H1 (cell line): Measurements from ENCODE around the gene TTC22.

ENCODE experiments used
- CHD1 ChIP-seq: IDR thresholded peaks from 2 replicates; pipeline ENCODE4 v1.6.1; 2012; ENCODE audit warnings: low read depth, low read length, improper control_type of control experiment
- CTCF ChIP-seq, 3 experiments: IDR thresholded peaks; 1 replicate in 2 of 3; 2 replicates in 1 of 3; pipeline versions ENCODE4 v1.5.1 to v1.6.1; 2011; ENCODE audit warnings: low read length in 3 of 3, mild to moderate bottlenecking in 3 of 3, inconsistent platforms in 2 of 3, low read depth in 1 of 3, moderate library complexity in 1 of 3; ENCODE audit not compliant: insufficient read depth in 1 of 3; ENCODE audit errors: control extremely low read depth in 1 of 3
- GABPA ChIP-seq: IDR thresholded peaks from 2 replicates; pipeline ENCODE4 v1.6.1; 2011; ENCODE audit warnings: mild to moderate bottlenecking, low read length, moderate library complexity, borderline replicate concordance; ENCODE audit not compliant: insufficient read depth
- KDM1A ChIP-seq: fragments of 200-600, 300-600 bp; sonication (generic); IDR thresholded peaks from 2 replicates; pipeline ENCODE4 v1.7.1; 2016; ENCODE audit warnings: mild to moderate bottlenecking, low read length, borderline replicate concordance
- POLR2A ChIP-seq, 2 experiments: IDR thresholded peaks; 1 replicate in 1 of 2; 2 replicates in 1 of 2; pipeline ENCODE4 v1.6.1; 2011; ENCODE audit warnings: low read depth in 2 of 2, low read length in 2 of 2, mild to moderate bottlenecking in 2 of 2; ENCODE audit errors: control extremely low read depth in 1 of 2
- POLR2AphosphoS5 ChIP-seq: IDR thresholded peaks from 2 replicates; pipeline ENCODE4 v1.6.1; 2011; ENCODE audit warnings: low read depth, low read length
- RNF2 ChIP-seq: fragments of 200-900, 300-1000 bp; sonication (generic); IDR thresholded peaks from 2 replicates; pipeline ENCODE4 v1.7.1; 2016; ENCODE audit warnings: borderline replicate concordance, low read depth, mild to moderate bottlenecking, antibody characterized with exemption, low read length; ENCODE audit not compliant: poor library complexity, severe bottlenecking; ENCODE audit errors: missing control alignments
- RXRA ChIP-seq: IDR thresholded peaks from 2 replicates; pipeline ENCODE4 v1.6.1; 2011; ENCODE audit warnings: low read depth, mild to moderate bottlenecking, low read length, moderate library complexity; ENCODE audit not compliant: insufficient read depth
- SIN3A ChIP-seq, 2 experiments: IDR thresholded peaks in 1 of 2; conservative IDR thresholded peaks in 1 of 2; 2 replicates each; pipeline ENCODE4 v1.6.1; 2011 to 2012; ENCODE audit warnings: low read length in 2 of 2, improper control_type of control experiment in 1 of 2, low read depth in 1 of 2, mild to moderate bottlenecking in 1 of 2
- SP1 ChIP-seq: IDR thresholded peaks from 2 replicates; pipeline ENCODE4 v1.6.1; 2011; ENCODE audit warnings: low read depth, low read length

- TF ChIP-seq POLR2A (IDR thresholded peaks at IDR 0.05; ENCODE audit: control extremely low read depth in 1 of 2, low read depth in 2 of 2, low read length in 2 of 2) (no peak), CTCF (IDR thresholded peaks at IDR 0.05; ENCODE audit: control extremely low read depth in 1 of 3, insufficient read depth in 1 of 3, low read depth in 1 of 3, low read length in 3 of 3) (no peak), SIN3A (conservative IDR thresholded peaks at IDR 0.05 in 1 of 2, IDR thresholded peaks at IDR 0.05 in 1 of 2; ENCODE audit: low read depth in 1 of 2, low read length in 2 of 2) (no peak), RXRA (no peak), CHD1 (no peak), POLR2AphosphoS5 (no peak), KDM1A (no peak), RNF2 (no peak), GABPA (no peak), SP1 (no peak)
These were observed 43.3 kb downstream of the TTC22 start for GRCh38 chr1:54757833-54758232.
